ENCODE measurements around the gene FBLN7. TPM values are rescaled to one million over a fixed set of nuclear protein-coding genes. Genes with fewer than 3 reads are reported as not detected.

FBLN7 gene
- total RNA-seq, 1 donor from 2014 or later: not detected

- H3K4me1 Mint-ChIP-seq (ENCODE audit: low read depth, unreplicated experiment): no peaks in the 10 kb centered on the region
- Histone ChIP-seq H3K36me3 (ENCODE audit: insufficient read depth, low read length) (no peaks in the 10 kb centered on the region), H3K4me2 (ENCODE audit: low read length) (no peak overlapping the region), H4K20me1 (ENCODE audit: insufficient read depth, low read length) (no peaks in the 10 kb centered on the region), H3K27me3 (ENCODE audit: insufficient read depth, low read length) (peaks cover 4% of the 10 kb centered on the region), H3K79me2 (ENCODE audit: insufficient read depth, low read length) (no peaks in the 10 kb centered on the region), H3K9ac (ENCODE audit: low read length) (no peak overlapping the region), H2AFZ (ENCODE audit: low read depth, low read length) (no peak overlapping the region), H3K27ac (ENCODE audit: low read depth, low read length) (no peak overlapping the region), H3K4me3 (ENCODE audit: insufficient read depth, low read depth, low read length) (no peak overlapping the region), H3K9me3 (ENCODE audit: insufficient read depth, low read depth, low read length) (no peaks in the 10 kb centered on the region), H3K4me1 (ENCODE audit: insufficient read depth, low read length) (no peaks in the 10 kb centered on the region)
- H3K9me3 Mint-ChIP-seq (ENCODE audit: unreplicated experiment): peaks cover 5% of the 10 kb centered on the region
- no peak for FAIRE-seq
- no peak overlapping the region for H3K4me3 Mint-ChIP-seq (ENCODE audit: unreplicated experiment)
- H3K27me3 Mint-ChIP-seq (ENCODE audit: low read depth, unreplicated experiment): peaks cover 10% of the 10 kb centered on the region
- DNase-seq (ENCODE audit: low read depth): no peak
- no peaks in the 10 kb centered on the region for H3K36me3 Mint-ChIP-seq (ENCODE audit: low read depth, unreplicated experiment)
- no peak overlapping the region for H3K27ac Mint-ChIP-seq (ENCODE audit: unreplicated experiment)
- TF ChIP-seq CTCF (IDR thresholded peaks at IDR 0.05; ENCODE audit: insufficient read depth, low read depth, low read length) (no peak), EZH2 (IDR thresholded peaks at IDR 0.05; ENCODE audit: insufficient read depth, low read length) (no peak)
These were observed 59.7 kb downstream of the FBLN7 start for GRCh38 chr2:112197868-112198267.

DNA sequence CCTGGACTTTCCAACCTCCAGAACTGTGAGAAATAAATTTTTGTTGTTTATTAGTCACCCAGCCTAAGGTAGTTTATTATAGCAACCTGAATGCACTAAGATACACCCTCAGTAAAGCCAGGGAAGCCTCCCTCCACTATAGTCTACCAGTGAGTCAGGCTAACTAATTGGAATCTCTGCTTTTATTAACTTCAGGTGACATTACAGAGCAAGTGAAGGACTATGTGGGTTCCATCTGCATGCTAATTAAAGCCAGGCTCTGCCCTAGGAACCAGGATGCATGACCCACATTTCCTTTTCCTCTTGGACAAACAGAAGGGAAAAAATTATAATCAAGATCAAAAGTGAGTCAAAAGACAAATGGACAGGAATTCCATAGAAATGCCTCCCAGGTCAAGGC, 60.6 kb downstream of the FBLN7 start:
- H3K27ac Mint-ChIP-seq (ENCODE audit: unreplicated experiment): no peak overlapping the region
- FAIRE-seq (no peak), DNase-seq (ENCODE audit: low read depth) (no peak)

More for the DNA sequence above, 60.6 kb downstream of the FBLN7 start:
- Histone ChIP-seq H3K36me3 (ENCODE audit: insufficient read depth, low read length) (no peaks in the 10 kb centered on the region), H3K4me2 (ENCODE audit: low read length) (no peak overlapping the region), H3K4me1 (ENCODE audit: insufficient read depth, low read length) (no peaks in the 10 kb centered on the region), H4K20me1 (ENCODE audit: insufficient read depth, low read length) (no peaks in the 10 kb centered on the region), H3K4me3 (ENCODE audit: insufficient read depth, low read depth, low read length) (no peak overlapping the region), H3K9me3 (ENCODE audit: insufficient read depth, low read depth, low read length) (no peaks in the 10 kb centered on the region), H3K27me3 (ENCODE audit: insufficient read depth, low read length) (peaks cover 4% of the 10 kb centered on the region), H3K27ac (ENCODE audit: low read depth, low read length) (no peak overlapping the region), H3K79me2 (ENCODE audit: insufficient read depth, low read length) (no peaks in the 10 kb centered on the region), H3K9ac (ENCODE audit: low read length) (no peak overlapping the region), H2AFZ (ENCODE audit: low read depth, low read length) (no peak overlapping the region)
- no peaks in the 10 kb centered on the region for H3K4me1 Mint-ChIP-seq (ENCODE audit: low read depth, unreplicated experiment)
- H3K36me3 Mint-ChIP-seq (ENCODE audit: low read depth, unreplicated experiment): no peaks in the 10 kb centered on the region
- H3K27me3 Mint-ChIP-seq (ENCODE audit: low read depth, unreplicated experiment): peaks cover 10% of the 10 kb centered on the region
- peaks cover 13% of the 10 kb centered on the region for H3K9me3 Mint-ChIP-seq (ENCODE audit: unreplicated experiment)
- TF ChIP-seq CTCF (IDR thresholded peaks at IDR 0.05; ENCODE audit: insufficient read depth, low read depth, low read length): no peak
- no peak for TF ChIP-seq EZH2 (IDR thresholded peaks at IDR 0.05; ENCODE audit: insufficient read depth, low read length)
- H3K4me3 Mint-ChIP-seq (ENCODE audit: unreplicated experiment): no peak overlapping the region

Data from astrocyte (in vitro differentiated cells and primary cell).